Vagina (tissue), 2 donors: ENCODE results near the gene DACH1.

Experiments used
- CTCF ChIP-seq, 3 experiments: fragments of 450-650 bp in 2 of 3; fragments of 200-600 bp in 1 of 3; sonication (generic) in 1 of 3; IDR thresholded peaks; one replicate each; pipeline ENCODE4 v1.5.1; 2017 to 2019; ENCODE audit warnings: antibody characterized with exemption in 3 of 3, mild to moderate bottlenecking in 2 of 3, moderate library complexity in 2 of 3
- POLR2A ChIP-seq, 2 donors: fragments of 450-650 bp; IDR thresholded peaks; one replicate each; pipeline ENCODE4 v1.6.1; 2017; ENCODE audit warnings: antibody characterized with exemption in 2 of 2, mild to moderate bottlenecking in 2 of 2, moderate library complexity in 2 of 2
- POLR2AphosphoS5 ChIP-seq, 2 donors: sonication (generic); formaldehyde crosslinking; IDR thresholded peaks; one replicate each; pipeline ENCODE4 v1.9.0; 2017; ENCODE audit warnings: antibody characterized with exemption in 2 of 2, mild to moderate bottlenecking in 2 of 2, low read depth in 1 of 2; ENCODE audit not compliant: insufficient read depth in 1 of 2

- TF ChIP-seq CTCF (IDR thresholded peaks at IDR 0.05) (no peak), POLR2A (IDR thresholded peaks at IDR 0.05) (no peak), POLR2AphosphoS5 (IDR thresholded peaks at IDR 0.05; ENCODE audit: insufficient read depth in 1 of 2, low read depth in 1 of 2) (no peak)
These were observed 449.8 kb downstream of the DACH1 start for GRCh38 chr13:71417205-71417604.
